GM19324 (cell line): ENCODE data around the gene PPP2R1B.
"Not testable (repeated sequence)": the region's sequence is repeated elsewhere in the genome, so short reads cannot be mapped to it uniquely, and the experiment has no call there.

ENCODE experiments used
- ATAC-seq: cut with Tn5 transposase; IDR thresholded peaks from one replicate; pipeline ENCODE4 v1.9.1; 2021; ENCODE audit warnings: mild to moderate bottlenecking, moderate library complexity; ENCODE audit not compliant: unreplicated experiment, low FRiP score

Gene PPP2R1B

GRCh38 chr11:111784311-111784710, 18.1 kb upstream of the PPP2R1B start:
- ATAC-seq: not testable (repeated sequence)

DNA sequence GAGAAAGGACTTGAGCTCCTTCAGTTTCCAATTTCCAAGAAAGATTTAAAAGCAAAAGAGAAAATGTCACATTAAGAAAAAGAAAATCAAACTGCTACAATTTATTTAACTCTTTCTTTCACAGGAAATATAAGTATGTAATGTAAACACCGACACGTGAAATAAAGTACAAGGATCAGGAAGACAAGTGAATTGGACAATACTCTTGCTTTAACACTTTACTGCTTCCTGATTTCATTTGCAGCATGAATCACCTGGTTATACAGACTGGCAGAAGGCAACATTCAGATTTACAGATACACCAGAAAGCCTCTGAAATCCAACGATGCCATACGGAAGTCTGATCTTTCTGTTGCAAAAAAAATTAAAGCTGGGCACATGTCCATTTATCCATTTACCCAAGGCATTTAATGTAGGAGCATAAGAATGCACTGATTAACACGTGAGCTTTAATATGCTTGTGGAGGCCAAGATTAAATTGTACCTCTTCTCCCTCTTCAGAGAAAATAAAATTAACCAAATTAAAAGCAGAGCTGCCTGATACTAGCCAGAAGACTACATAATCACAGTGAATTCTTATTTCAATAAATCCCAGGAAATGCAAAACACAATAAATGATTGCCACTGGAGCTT, 16.0 kb upstream of the PPP2R1B start:
- no peak for ATAC-seq

GRCh38 chr11:111779118-111779517, 12.9 kb upstream of the PPP2R1B start:
- no peak for ATAC-seq

GRCh38 chr11:111778047-111778558, 11.9 kb upstream of the PPP2R1B start:
- ATAC-seq: no peak

DNA sequence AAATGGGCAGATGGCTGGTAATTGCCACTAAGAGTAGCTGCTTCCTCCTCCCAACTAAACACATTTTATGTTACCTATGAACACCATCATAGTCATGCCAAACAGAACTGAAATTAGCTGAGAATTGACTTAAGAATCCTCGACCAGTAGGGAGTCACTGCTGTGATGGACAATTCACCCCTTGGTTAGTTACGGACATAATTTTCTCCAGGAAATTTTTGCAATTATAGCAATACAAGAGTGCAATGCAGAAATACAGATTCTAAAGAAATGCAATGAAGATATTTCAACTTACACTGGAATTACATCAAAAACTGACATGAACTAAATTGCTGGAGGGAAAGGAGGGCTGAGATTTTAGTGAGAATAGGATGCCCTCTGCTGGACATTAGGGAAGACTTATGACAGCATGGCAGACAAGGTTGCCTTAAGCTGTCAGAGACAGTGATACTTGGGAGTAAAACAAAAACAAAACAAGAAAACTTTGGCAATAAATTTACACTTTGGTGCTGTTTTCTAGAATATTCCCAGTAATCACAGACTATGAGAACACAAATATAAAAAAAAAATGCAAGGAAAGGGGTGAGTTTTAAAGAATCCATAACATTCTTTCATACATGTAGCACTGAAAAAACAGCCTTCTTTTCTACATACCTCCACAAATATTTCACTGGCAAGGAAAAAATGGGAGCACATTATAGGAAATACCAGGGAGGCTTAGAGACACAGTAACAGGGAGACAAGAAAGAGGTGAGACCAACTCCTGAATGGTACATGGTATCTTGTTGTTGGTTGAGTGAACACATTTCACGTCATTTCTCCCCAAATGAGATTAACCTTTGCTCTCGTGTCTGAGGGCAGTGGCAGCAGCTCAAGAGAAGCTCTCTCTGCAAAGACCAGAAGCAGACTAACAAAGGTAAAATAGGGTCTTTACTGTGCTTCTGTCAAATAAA, 11.2 kb upstream of the PPP2R1B start:
- ATAC-seq: peak; percentile 63

- ATAC-seq: peak; percentile 92
Observed at GRCh38 chr11:111776398-111777093, 10.4 kb upstream of the PPP2R1B start.

DNA sequence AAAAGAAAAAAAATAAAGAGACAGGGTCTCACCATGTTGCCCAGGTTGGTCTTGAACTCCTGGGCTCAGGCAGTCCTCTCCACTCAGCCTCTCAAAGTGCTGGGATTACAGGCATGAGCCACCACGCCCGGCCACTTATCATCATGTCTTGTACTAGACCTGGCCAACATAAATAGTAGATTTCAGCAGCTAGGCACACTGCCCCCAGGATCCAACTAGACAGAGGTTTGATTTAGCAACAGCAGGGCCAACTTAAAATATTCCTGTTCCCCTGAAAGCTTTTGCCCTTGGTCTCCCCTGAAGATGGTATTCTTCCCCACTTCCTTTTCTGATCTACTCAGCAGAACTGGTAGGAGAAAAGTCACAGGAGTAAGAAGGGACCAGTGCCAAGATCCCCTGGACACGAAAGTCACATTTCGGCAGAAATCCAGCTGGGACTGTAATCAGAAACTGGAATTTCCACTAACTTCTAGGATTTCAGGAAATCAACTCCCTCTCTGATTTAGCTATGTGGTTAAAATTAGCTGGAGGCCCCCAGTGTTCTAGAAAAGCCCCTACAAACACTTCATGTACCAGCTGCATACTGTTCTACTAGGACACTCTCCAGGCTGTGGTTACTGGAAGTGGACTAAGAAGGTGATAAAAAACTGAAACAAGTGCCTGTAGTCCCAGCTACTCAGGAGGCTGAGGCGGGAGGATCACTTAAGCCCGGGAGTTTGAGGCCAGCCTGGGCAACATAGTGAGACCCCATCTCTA, 8.9 kb upstream of the PPP2R1B start:
- no peak for ATAC-seq

GRCh38 chr11:111772535-111772934, 6.3 kb upstream of the PPP2R1B start:
- ATAC-seq: no peak

- not testable (repeated sequence) for ATAC-seq
Observed at GRCh38 chr11:111771205-111771604, 5.0 kb upstream of the PPP2R1B start.

DNA sequence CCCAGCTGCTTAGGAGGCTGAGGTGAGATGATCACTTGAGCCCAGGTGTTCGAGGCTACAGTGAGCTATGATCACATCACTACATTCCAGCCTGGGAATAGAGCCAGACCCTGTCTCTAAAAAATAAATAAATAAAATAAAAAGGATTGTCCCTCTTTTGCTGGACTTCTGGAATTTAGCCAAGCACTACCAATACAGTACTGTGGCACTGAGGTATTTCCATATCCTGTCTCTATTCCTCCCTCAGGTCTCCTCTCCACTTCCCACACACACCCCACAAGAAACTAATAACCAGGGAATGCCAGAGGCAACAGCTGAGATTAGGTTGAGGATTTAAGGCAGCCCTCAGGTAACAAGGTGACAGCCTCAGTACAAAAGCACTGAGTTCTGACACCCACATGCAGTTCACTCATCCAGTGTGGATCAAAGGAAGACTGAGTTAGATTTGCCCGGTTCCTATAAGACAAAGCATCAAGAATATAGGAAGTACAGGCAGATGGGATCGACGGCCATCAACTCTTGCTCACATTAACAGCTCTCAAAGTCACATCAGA, 4.5 kb upstream of the PPP2R1B start:
- no peak for ATAC-seq

- peak; percentile 3 for ATAC-seq
Observed at GRCh38 chr11:111766834-111767142, 599 bp upstream of the PPP2R1B start.

DNA sequence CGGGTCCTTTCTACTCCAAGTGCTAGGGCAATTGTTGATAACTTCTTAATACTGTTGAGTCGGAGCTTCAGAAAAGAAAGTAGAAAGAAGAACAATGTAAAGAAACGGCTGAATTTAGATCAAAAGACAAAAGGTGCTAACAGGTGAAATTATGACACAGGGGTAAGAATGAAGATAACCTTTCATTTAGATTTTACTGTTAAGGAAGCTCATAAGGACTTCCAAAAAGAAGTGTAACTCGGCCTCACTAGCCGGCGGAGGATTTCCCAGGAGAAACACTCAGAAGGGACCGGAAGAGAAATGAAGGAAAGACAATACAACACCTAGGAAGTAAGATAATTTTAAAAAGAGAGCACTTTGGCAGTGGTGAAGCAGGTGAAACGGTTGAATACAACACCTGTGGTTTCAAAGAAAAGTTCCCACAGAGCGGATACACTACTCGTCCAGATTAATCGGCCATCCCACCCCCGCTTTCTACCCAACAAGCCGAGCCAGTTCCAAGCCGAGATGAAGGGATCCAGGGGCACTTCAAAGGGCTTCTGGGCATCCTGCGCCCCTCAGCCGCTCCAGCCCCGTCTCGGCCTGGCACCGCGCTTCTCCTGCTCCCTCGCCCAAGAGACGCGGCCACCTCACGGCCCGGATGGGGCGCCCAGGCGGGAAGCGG, 737 bp downstream of the PPP2R1B start:
- peak; percentile 51 for ATAC-seq

DNA sequence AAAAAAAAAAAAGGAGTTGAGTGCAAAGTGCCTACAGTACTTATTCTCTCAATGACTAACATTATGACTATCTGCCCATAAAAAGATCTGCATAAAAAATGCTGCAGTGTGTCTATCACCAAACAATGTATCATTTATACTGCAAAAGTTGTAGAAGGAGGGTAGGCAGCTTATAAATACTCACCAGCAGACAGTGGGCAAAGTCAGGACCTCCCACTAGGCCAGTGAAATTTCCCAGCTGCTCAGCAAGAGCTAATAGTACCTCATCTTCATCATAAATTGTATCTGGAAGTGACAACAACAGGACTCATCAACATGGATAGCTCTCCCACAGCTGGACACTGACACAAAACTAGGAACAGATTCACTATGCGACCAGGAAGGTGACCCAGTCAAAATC, 1.6 kb downstream of the PPP2R1B start:
- ATAC-seq: no peak

DNA sequence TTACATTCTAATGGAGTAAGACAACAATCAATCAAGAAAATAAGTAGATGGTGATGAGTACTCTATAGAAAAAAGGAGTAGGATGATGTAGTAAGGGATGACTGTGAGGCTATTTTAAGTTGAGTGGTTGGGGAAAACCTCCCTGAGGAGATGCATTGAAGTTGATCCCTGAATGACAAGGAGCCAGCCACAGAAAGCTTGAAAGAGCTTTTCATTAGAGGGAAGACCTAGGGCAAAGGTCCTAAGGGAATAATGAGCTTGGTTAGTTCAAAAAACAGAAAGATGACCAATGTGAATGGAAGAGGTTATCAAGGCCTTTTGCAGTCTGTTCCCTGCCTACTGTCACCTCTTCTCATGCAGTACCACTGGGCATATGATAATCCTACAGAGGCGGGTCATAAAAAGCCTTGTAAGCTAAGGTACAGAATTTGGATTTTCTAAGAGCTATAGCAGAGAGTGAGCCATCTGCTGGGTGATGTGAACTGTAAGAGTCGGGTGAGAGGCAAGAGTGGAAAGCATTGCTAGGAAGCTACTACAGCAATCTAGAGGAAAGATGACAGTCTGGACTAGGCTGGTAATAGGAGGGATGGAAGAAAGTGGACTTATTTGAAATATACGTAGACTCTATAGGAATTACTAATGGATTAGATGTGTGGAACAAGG, 3.1 kb downstream of the PPP2R1B start:
- ATAC-seq: no peak

GRCh38 chr11:111762526-111762925, 3.7 kb downstream of the PPP2R1B start:
- ATAC-seq: no peak

- ATAC-seq: no peak
Observed at GRCh38 chr11:111761036-111761435, 5.2 kb downstream of the PPP2R1B start.

DNA sequence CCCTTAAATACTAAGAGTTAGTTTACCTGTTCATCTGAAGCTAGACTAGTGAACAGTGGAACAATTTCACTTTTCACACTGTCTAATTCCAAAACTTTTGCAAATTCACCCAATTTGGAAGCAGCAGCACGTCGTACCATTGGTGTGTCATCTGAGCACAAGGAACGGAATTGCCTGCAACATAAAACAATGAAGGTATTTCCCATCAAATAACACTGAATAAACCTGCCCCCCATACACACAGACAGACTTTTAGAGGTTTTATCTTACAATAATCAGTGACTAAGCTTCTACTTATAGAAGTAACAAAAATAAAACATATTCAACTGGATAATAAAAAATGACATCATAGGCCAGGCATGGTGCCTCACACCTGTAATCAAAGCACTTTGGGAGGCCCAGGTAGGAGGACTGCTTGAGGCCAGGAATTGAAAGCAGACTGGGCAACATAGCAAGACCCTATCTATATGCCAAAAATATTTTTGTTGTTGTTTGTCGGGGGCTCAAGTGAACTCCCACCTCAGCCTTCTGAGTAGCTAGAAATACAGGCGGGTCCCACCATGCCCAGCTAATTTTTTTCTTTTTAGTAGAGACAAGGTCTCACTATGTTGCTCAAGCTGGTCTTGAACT, 6.3 kb downstream of the PPP2R1B start:
- no peak for ATAC-seq

DNA sequence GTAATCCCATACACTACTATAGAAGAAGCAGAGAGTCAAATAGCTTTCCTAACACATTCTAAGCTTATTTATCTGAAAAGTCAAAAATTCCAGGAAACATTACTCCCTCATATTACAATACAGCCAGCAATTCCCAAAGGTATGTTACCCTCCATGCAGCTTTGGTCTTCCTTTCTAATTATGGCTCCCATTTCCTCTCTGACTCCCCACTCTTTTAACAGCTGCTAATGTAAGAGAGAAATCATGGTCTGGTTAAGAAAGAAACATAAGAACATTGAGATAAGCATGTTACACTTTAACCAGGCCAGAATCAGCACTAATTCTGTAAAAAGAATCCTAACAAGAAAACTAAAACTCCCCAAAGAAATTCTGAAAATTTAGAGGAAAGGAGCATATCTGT, 6.8 kb downstream of the PPP2R1B start:
- ATAC-seq: no peak

- ATAC-seq: no peak
Observed at GRCh38 chr11:111756097-111756496, 10.1 kb downstream of the PPP2R1B start.
